Panc1 (cell line): ENCODE measurements around the gene CLTC.

Source experiments
- POLR2AphosphoS5 ChIP-seq: IDR thresholded peaks from 2 replicates; pipeline ENCODE4 v1.6.1; 2012; ENCODE audit warnings: mild to moderate bottlenecking, low read depth, low read length, moderate library complexity
- TF ChIP-seq, protein P1 (sequence below): fragments of 450-650 bp; IDR thresholded peaks from 2 replicates; pipeline ENCODE4 v1.5.1; 2017; ENCODE audit warnings: mild to moderate bottlenecking

DNA sequence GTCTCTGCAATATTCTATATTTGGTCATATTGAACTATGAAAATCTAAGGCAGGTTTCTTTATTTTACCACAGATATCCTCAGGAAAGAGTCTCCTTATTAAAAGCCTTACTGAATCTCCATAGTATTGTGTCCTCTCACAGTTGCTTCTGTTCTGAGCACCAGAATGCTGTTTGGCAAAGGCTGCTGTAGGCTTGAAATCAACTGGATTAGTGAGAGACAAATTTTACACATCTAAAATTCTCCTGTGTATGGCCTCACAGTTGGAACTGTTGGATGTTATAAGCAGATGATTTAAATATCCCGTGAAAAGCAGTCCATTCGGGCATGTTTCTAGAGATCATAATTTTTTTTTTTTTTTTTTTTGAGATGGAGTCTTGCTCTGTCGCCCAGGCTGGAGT lies 9.5 kb downstream of the CLTC start:
- TF ChIP-seq, protein P1, sequence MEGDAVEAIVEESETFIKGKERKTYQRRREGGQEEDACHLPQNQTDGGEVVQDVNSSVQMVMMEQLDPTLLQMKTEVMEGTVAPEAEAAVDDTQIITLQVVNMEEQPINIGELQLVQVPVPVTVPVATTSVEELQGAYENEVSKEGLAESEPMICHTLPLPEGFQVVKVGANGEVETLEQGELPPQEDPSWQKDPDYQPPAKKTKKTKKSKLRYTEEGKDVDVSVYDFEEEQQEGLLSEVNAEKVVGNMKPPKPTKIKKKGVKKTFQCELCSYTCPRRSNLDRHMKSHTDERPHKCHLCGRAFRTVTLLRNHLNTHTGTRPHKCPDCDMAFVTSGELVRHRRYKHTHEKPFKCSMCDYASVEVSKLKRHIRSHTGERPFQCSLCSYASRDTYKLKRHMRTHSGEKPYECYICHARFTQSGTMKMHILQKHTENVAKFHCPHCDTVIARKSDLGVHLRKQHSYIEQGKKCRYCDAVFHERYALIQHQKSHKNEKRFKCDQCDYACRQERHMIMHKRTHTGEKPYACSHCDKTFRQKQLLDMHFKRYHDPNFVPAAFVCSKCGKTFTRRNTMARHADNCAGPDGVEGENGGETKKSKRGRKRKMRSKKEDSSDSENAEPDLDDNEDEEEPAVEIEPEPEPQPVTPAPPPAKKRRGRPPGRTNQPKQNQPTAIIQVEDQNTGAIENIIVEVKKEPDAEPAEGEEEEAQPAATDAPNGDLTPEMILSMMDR: no peak
- TF ChIP-seq POLR2AphosphoS5: no peak
